ENCODE data around the gene SEMA5B. TPM values are rescaled to one million over a fixed set of nuclear protein-coding genes. Genes with fewer than 3 reads are reported as not detected.

Gene SEMA5B
- total and polyA plus RNA-seq, 2 donors (not counting 3 experiments of a cell fraction or from before 2014, with no cell fraction given), result 0.07 TPM; not detected in 1

DNA sequence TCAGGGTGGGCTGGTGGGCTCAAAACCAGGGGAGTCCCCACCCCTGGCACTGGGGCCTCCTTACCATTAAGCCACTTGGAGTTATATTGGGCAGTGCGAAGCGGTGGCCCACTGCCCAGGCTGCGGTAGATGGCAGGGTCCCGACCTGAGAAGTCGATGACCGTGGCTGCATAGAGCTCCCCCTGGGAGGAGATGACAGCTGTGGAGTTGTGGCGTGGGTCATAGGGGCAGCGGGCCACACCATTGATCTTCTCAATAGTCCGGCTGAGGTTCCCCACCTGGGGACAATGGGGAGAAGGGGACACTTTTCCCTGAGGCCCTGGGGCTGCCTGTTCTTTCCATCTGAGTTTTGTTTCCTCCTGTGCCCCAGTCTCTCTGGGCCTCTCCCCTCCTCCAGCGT, 99.8 kb downstream of the SEMA5B start:
- no peaks in the 10 kb centered on the region for H3K9me3 ChIP-seq (replicated peaks; ENCODE audit: control insufficient read depth, insufficient read depth, low read length)
- no peaks in the 10 kb centered on the region for H3K9me1 ChIP-seq (replicated peaks; ENCODE audit: control insufficient read depth, extremely low read depth, insufficient read depth, low read length)
- DNase-seq (ENCODE audit: low read depth, low spot score) (no peak), FAIRE-seq (no peak)
- no peaks in the 10 kb centered on the region for H4K20me1 ChIP-seq (replicated peaks; ENCODE audit: control insufficient read depth, extremely low read depth, insufficient read depth, low read length)
- intact Hi-C loops (cut with micrococcal nuclease), result no loop called here
- no peaks in the 10 kb centered on the region for H3K36me3 ChIP-seq (ENCODE audit: control insufficient read depth in 2 of 2, extremely low read depth in 1 of 2, insufficient read depth in 2 of 2, low read length in 2 of 2)
- peaks cover 13 to 19% of the 10 kb centered on the region in 2 experiments for H3K27me3 ChIP-seq (ENCODE audit: control insufficient read depth in 2 of 2, insufficient read depth in 2 of 2, low read length in 2 of 2)
- H3K4me1 ChIP-seq (ENCODE audit: control insufficient read depth, extremely low read depth, insufficient read depth, low read length), result no peaks in the 10 kb centered on the region
- ChIA-PET POLR2A (no interaction called here), CTCF (interaction anchor here (1.3 to 1.7 kb wide), 2 partner anchors 12 to 14 kb away, joined by 3 to 5 read pairs; no protein-coding TSS in a partner anchor)
- H3K4me3 ChIP-seq (replicated peaks in 1 of 3; ENCODE audit: insufficient read depth in 1 of 3, low read depth in 1 of 3, low read length in 3 of 3), result no peak overlapping the region
- H3K27ac ChIP-seq (ENCODE audit: insufficient read depth, low read depth, low read length), result no peak overlapping the region
- H3K4me2 ChIP-seq (ENCODE audit: insufficient read depth, low read length), result no peak overlapping the region
- BruUV-seq (replicated peaks), result no TSS peak
- no peaks in the 10 kb centered on the region for H3K79me2 ChIP-seq (ENCODE audit: control insufficient read depth, insufficient read depth, low read length)
- H2AFZ ChIP-seq (ENCODE audit: low read depth, low read length), result no peak overlapping the region
- dilution Hi-C loops (cut with MboI; ENCODE audit: extremely low pct_ligation_motif_present, low sequenced_read_pairs), result no loop called here
- TF ChIP-seq MYC (IDR thresholded peaks at IDR 0.05; ENCODE audit: low read depth, low read length), result no peak
- TF ChIP-seq JUN (IDR thresholded peaks at IDR 0.05; ENCODE audit: borderline replicate concordance, insufficient read depth, insufficient read length, low read depth), result no peak
- no peak for TF ChIP-seq FOS (IDR thresholded peaks at IDR 0.05; ENCODE audit: borderline replicate concordance, insufficient read depth, low read length)
- no peak for TF ChIP-seq POLR2AphosphoS5 (IDR thresholded peaks at IDR 0.05; ENCODE audit: insufficient read depth, low read depth, low read length)
- no peak for TF ChIP-seq GATA2 (IDR thresholded peaks at IDR 0.05; ENCODE audit: insufficient read depth, insufficient read length, low read depth, low read length)
- H3K9ac ChIP-seq (replicated peaks; ENCODE audit: extremely low read depth, insufficient read depth, low read length), result no peak overlapping the region

- Histone ChIP-seq H3K4me2 (ENCODE audit: insufficient read depth, low read length) (no peak overlapping the region), H3K9ac (replicated peaks; ENCODE audit: extremely low read depth, insufficient read depth, low read length) (no peak overlapping the region), H3K36me3 (ENCODE audit: control insufficient read depth in 2 of 2, extremely low read depth in 1 of 2, insufficient read depth in 2 of 2, low read length in 2 of 2) (no peaks in the 10 kb centered on the region), H3K4me3 (replicated peaks in 1 of 3; ENCODE audit: insufficient read depth in 1 of 3, low read depth in 1 of 3, low read length in 3 of 3) (no peak overlapping the region), H3K27me3 (ENCODE audit: control insufficient read depth in 2 of 2, insufficient read depth in 2 of 2, low read length in 2 of 2) (peaks cover 22 to 26% of the 10 kb centered on the region in 2 experiments), H2AFZ (ENCODE audit: low read depth, low read length) (no peak overlapping the region), H3K9me3 (replicated peaks; ENCODE audit: control insufficient read depth, insufficient read depth, low read length) (no peaks in the 10 kb centered on the region), H3K27ac (ENCODE audit: insufficient read depth, low read depth, low read length) (no peak overlapping the region), H3K9me1 (replicated peaks; ENCODE audit: control insufficient read depth, extremely low read depth, insufficient read depth, low read length) (no peaks in the 10 kb centered on the region), H3K79me2 (ENCODE audit: control insufficient read depth, insufficient read depth, low read length) (no peaks in the 10 kb centered on the region), H3K4me1 (ENCODE audit: control insufficient read depth, extremely low read depth, insufficient read depth, low read length) (no peaks in the 10 kb centered on the region), H4K20me1 (replicated peaks; ENCODE audit: control insufficient read depth, extremely low read depth, insufficient read depth, low read length) (no peaks in the 10 kb centered on the region)
- DNase-seq (ENCODE audit: low read depth, low spot score) (no peak), FAIRE-seq (no peak)
- ChIA-PET CTCF (interaction anchor here (0.6 to 1.3 kb wide), 2 partner anchors 10 to 101 kb away, joined by 3 read pairs; partner anchors contain the start of gene SEMA5B), POLR2A (no interaction called here)
- dilution Hi-C loops (cut with MboI; ENCODE audit: extremely low pct_ligation_motif_present, low sequenced_read_pairs) (no loop called here), intact Hi-C loops (cut with micrococcal nuclease) (no loop called here)
- no TSS peak for BruUV-seq (replicated peaks)
- no peak for TF ChIP-seq JUN (IDR thresholded peaks at IDR 0.05; ENCODE audit: borderline replicate concordance, insufficient read depth, insufficient read length, low read depth)
- TF ChIP-seq, protein P1, sequence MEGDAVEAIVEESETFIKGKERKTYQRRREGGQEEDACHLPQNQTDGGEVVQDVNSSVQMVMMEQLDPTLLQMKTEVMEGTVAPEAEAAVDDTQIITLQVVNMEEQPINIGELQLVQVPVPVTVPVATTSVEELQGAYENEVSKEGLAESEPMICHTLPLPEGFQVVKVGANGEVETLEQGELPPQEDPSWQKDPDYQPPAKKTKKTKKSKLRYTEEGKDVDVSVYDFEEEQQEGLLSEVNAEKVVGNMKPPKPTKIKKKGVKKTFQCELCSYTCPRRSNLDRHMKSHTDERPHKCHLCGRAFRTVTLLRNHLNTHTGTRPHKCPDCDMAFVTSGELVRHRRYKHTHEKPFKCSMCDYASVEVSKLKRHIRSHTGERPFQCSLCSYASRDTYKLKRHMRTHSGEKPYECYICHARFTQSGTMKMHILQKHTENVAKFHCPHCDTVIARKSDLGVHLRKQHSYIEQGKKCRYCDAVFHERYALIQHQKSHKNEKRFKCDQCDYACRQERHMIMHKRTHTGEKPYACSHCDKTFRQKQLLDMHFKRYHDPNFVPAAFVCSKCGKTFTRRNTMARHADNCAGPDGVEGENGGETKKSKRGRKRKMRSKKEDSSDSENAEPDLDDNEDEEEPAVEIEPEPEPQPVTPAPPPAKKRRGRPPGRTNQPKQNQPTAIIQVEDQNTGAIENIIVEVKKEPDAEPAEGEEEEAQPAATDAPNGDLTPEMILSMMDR (IDR thresholded peaks at IDR 0.05; ENCODE audit: extremely low read depth in 1 of 2, insufficient read depth in 1 of 2, low read depth in 1 of 2, low read length in 2 of 2), result no peak
- TF ChIP-seq EZH2 (IDR thresholded peaks at IDR 0.05; ENCODE audit: borderline replicate concordance, low read depth, low read length, severe bottlenecking), result no peak
- no peak for TF ChIP-seq POLR2AphosphoS5 (IDR thresholded peaks at IDR 0.05; ENCODE audit: insufficient read depth, low read depth, low read length)
- TF ChIP-seq FOS (IDR thresholded peaks at IDR 0.05; ENCODE audit: borderline replicate concordance, insufficient read depth, low read length), result no peak
- TF ChIP-seq GATA2 (IDR thresholded peaks at IDR 0.05; ENCODE audit: insufficient read depth, insufficient read length, low read depth, low read length), result no peak
- no peak for TF ChIP-seq POLR2A (IDR thresholded peaks at IDR 0.05; ENCODE audit: low read depth, low read length)
- TF ChIP-seq MYC (IDR thresholded peaks at IDR 0.05; ENCODE audit: low read depth, low read length), result no peak
- TF ChIP-seq, protein P2, sequence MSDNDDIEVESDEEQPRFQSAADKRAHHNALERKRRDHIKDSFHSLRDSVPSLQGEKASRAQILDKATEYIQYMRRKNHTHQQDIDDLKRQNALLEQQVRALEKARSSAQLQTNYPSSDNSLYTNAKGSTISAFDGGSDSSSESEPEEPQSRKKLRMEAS (IDR thresholded peaks at IDR 0.05; ENCODE audit: insufficient read depth, insufficient read length), result no peak
Observed at GRCh38 chr3:122926811-122927210, 100.8 kb downstream of the SEMA5B start.

All from endothelial cell of umbilical vein (primary cell).